GM19438 (cell line): ENCODE measurements around the gene CHCHD6.

ENCODE experiments used
- ATAC-seq: cut with Tn5 transposase; IDR thresholded peaks from one replicate; pipeline ENCODE4 v1.9.1; 2021; ENCODE audit warnings: low read depth; ENCODE audit not compliant: unreplicated experiment

CHCHD6 gene

DNA sequence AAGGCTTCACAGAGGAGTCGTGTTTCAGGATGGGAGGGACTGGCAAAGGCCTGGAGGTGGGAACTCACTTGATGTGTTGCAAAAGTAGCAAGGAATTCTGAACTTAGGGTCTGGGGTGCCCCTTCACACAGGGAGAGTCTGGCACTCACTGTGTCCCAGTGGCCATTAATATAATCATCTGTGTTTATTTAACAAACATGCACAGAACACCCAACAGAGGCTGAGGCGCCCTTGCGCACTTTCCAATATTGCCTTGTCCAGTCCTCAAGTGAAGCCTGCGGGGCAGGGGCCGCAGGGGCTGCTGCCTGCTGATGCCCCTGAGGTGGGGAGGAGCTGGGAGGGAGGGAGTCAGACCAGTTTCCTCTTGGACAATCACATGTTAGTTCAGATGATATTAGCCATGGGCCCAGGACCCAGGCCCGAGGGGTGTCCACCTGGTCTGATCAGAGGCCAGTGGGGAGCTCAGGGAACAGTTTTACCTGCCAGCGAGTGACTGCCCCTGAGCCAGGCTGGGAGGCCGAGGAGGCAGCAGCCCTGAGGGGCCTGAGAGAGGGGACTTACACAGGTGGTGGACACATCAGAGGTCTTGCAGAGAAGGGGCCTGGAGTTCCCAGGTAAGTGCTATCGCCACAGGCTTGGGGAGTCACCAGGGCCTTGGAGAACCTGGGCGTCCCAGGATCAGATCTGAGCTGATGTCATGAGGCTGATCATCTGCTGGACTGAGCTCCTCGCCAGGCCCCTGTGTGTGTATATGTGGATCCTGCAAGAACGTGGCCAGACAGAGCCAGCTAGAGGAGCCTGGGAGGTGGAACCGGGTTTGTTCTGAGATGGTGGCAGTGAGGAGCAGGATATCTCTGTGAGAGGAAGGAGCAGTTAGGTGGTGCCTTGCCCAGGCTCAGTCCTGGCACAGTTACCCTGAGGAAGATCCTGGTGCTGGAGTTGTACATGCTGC lies 35.3 kb upstream of the CHCHD6 start:
- no peak for ATAC-seq

- no peak for ATAC-seq
Measured at GRCh38 chr3:126671521-126671920, 32.5 kb upstream of the CHCHD6 start.

DNA sequence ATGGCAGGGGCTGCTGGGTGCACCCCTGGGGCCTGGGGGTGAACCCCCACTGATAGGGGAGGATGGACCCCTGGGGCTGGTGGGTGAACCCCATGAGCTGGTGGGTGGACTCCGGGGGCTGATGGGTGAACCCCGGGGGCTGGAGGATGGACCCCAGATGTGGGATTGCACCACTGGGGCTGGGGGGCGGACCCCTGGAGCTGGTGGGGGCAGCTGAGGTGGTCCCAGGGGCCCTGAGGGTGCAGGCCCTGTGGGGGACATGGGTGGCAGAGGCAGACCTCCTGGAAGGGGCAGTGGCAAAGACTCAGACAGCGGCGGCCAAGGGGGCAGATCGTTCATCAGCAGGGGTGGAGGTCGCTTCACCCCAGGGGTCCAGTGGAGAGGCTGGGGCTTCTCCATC lies 31.7 kb upstream of the CHCHD6 start:
- no peak for ATAC-seq

DNA sequence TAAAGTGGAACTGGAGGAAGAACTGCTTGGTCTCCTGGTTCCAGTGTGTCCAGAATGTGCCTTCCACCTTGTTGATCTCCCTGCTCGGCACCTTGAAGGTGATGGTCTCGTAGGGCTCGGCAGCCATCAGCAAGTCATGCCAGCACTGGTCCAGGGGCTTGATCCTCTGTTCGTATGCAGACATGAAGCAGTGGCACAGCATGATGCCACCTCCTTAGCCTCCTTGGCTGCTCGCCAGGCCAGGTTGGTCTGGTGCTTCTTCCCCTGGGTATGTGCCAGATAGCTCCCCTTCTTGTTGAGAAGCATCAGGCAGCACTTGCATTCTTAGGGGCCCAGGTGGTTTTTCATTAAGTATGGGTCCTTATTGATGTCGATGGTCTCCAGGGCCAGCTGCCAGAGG lies 31.3 kb upstream of the CHCHD6 start:
- no peak for ATAC-seq

GRCh38 chr3:126676919-126677705 lies 26.9 kb upstream of the CHCHD6 start:
- ATAC-seq: no peak

- no peak for ATAC-seq
Measured at GRCh38 chr3:126677862-126678503, 26.1 kb upstream of the CHCHD6 start.

- no peak for ATAC-seq
Measured at GRCh38 chr3:126678693-126679317, 25.2 kb upstream of the CHCHD6 start.

GRCh38 chr3:126679318-126679751 lies 24.7 kb upstream of the CHCHD6 start:
- ATAC-seq: no peak

DNA sequence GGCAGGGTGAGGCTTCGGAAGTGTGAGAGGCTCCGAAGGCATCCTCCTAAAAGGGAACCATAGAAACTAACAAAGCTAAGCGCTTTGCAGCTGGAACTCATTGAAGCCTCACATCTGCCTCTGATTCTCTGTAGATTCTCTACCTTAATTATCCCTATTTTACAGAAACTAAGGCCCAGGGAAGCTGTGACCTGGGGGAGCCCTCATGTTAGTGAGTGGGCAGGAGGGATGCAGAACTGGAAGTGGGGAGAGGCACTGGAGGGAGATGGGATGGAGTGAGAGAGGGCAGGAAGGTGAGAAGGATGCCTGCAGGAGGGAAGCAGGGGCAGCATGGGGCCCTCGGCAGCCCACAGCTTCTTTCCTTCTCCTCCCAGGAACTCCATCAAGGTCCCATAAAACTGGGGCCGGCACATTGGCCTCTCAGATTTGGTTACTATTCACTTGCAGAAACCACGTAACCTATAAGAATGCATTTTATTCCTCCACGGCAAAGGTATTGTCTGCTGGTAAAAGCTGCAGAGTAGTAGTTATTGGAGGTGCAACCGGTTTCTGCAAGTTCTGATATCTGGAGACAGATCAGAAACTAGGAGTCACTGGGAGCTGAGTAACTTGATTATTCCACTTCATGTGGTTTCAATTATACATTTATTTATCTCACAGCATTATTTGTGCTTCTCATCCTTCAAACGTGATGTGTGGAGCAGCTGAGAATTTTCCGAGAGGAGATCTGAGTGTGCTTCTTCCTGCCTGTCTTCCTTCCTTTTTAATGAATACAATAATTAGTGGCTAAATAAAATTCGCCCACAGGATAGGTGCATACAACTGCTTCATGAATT lies 24.0 kb upstream of the CHCHD6 start:
- ATAC-seq: no peak

DNA sequence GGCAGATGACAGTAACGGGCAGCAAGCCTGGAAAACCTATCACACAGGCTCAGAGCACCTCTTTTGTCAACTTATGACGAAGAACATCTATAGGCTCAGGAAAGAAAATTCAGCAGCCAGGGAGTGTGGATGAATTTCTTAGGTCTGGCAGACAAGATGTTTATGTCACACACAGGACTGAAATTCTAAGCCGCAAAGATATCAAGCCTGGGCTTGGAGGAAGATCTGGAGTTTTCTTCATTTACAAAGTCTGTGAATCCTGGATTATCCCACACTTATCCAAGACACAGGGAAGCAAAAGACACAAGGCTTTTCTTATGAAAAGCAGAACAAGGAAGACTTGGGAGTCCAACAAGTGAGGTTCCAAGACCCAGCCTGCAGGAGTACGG lies 23.4 kb upstream of the CHCHD6 start:
- no peak for ATAC-seq

DNA sequence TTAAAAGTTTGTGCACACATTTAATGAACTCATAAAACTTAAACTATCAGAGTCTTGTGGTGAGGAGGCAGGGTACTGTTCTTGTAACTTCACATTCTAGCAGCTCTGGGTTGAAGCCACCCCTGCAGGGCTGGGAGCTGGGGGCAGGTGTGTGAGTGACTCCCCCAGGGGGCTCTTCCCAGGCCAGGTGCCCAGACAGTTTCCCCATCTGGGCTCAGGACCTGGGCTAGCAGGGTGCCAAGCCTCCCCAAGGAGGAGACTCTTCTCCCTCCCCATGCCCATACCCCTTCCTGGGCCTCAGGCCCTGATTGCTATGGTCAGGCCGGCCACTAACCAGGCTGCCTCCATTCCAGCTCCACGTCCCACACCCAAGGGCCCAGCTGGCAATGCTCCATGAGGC lies 22.0 kb upstream of the CHCHD6 start:
- ATAC-seq: no peak

DNA sequence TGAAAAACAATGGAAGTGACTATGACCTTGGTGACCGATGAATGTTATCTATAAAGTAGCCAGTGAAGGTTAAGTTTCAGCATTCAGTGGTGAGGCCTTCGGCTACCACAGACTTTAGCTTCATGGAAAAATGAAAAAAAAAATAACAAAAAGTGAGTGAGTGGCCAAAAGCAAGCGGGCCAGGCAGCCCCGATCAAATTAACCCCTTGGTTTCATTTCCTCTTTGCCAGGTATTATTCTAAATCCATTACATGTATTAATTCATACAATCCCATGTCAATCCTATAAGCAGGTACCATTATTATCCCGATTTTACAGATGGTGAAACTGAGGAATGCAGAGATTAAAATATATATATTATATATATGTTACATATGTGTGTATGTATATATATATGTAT lies 21.0 kb upstream of the CHCHD6 start:
- no peak for ATAC-seq

DNA sequence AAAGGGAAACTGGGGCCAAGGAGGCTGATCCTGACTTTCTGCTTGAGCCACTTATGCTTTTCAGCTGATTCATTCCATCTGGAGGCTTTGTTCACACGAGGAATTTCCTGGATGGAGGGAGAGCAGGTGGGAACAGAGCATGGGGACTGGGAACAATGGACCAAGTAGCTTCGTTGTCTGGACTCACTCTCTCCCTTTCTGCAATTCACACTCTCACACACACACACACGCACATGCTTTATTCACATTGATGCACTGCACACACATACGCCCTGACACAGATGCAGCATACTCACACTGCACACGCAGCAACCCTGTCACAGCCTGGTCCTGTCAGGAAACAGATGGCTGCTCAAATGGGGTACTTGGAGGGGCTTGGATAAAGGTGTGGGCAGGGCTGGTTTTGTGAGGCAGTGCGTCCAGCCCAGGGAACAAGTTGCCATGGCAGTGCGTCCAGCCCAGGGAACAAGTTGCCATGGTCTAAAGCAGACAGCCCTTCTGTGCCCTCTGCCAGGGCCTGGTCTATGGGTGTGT lies 19.8 kb upstream of the CHCHD6 start:
- ATAC-seq: no peak

DNA sequence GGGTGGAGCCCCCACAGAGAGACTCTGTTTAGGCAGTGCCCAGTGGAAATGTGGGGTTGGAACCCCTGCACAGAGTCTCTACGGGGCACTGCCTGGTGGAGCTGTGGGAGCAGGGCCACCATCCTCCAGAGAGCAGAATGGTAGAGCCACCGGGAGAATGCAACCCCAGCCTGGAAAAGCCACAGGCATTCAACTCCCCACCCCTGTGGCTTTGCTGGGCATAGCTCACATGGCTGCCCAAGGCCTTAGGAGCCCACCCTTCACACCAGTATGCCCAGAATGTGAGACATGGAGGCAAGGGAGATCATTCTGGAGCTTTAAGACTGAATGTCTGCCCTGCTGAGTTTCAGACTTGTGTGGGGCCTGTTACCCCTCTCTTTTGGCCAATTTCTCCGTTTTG lies 19.0 kb upstream of the CHCHD6 start:
- no peak for ATAC-seq

GRCh38 chr3:126685493-126685892 lies 18.5 kb upstream of the CHCHD6 start:
- ATAC-seq: no peak

DNA sequence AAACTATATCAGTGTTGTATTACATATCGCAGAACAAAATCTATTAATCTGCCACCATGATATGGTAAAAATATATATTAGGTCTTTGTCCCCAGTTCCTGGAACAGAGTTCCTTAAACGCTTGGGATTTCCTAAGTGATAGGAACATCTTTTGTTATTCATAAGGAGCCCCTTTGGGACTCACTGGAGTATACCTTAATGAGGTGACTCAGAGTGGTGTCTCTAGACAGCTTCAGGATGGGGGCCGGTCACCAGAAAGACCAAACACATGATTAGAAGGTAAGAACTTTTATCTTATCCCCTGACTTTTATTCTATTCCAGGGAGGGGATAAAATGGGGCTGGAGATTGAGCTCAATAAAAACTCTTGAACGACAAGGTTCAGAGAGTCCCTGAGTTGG lies 12.3 kb upstream of the CHCHD6 start:
- no peak for ATAC-seq

DNA sequence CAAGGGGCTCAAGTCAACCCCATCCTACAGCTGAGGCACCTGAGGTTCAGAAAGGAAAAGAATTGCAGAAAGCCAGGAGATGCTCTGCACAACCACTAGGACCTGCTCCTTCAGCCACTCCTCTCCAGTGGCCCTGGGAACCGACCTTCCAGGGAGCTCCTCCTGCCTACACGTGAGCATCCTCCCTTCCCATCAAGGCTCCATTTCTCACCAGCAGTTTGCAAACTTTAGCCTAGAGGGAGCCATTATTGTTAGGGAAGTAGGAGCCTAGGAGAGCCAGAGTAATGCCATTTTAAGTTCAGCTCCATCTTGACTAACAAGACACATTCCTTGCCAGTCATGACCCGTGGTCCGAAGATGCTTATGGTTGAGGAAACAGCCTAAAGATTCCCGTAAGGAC lies 11.2 kb upstream of the CHCHD6 start:
- no peak for ATAC-seq

GRCh38 chr3:126693921-126694320 lies 10.1 kb upstream of the CHCHD6 start:
- ATAC-seq: no peak

DNA sequence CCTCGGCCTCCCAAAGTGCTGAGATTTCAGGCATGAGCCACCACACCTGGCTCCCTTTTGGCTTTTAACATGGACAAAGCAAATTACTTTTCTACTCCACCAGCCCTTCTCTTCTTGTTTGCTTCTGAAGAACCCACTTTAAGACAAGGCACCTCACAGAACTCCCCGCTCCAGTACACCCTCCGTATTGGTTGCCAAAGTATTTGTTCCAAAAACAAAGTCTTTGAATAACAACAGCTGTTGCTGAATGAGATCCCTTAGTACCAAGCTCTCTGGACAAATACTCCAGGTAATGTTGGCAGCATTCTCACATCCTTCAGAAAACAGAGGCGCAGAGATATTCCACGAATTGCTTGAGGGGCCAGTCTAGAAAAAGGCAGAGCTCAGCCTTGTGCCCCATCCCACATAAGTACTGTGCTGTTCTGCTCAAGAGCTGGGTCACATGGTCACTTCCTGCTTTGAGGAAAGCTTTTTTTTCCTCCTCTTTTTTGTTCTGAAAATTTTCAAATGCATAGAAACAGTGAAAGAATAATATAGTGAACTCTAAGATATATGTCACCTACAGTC lies 7.3 kb upstream of the CHCHD6 start:
- no peak for ATAC-seq
